B cell (primary cell): ENCODE measurements around the gene POLA2. TPM values are rescaled to one million over a fixed set of nuclear protein-coding genes. Genes with fewer than 3 reads are reported as not detected.
"Not testable (repeated sequence)": the region's sequence is repeated elsewhere in the genome, so short reads cannot be mapped to it uniquely, and the experiment has no call there.

Experiments
- ATAC-seq: fragments of 200-7000 bp; cut with Tn5 transposase; one replicate; pipeline ENCODE4 v1.10.0; 2021; ENCODE audit warnings: low read depth, mild to moderate bottlenecking, moderate number of reproducible peaks, moderate library complexity
- CTCF ChIA-PET: fragments of 350-600 bp; sonication (Branson Sonifier 250); formaldehyde crosslinking; loops from one replicate; lab custom pipeline; 2021; ENCODE audit warnings: antibody characterized with exemption, inconsistent platforms; lab: Charles Lee
- POLR2A ChIA-PET: fragments of 350-600 bp; sonication (Branson Sonifier 250); formaldehyde crosslinking; loops from one replicate; lab custom pipeline; 2021; ENCODE audit warnings: antibody characterized with exemption; lab: Charles Lee
- DNase-seq: peaks from one replicate; pipeline ENCODE4 v3.0.0; 2013
- H2AFZ ChIP-seq: 2 replicates; pipeline ENCODE4 v1.6.1; 2012; ENCODE audit warnings: mild to moderate bottlenecking, low read depth, low read length; ENCODE audit not compliant: insufficient read depth, poor library complexity, severe bottlenecking
- H3K27ac ChIP-seq, 2 donors: 1 replicate in 1 of 2; 2 replicates in 1 of 2; pipeline ENCODE4 v1.5.1; 2012 to 2013; ENCODE audit warnings: low read length in 2 of 2, mild to moderate bottlenecking in 2 of 2, moderate library complexity in 1 of 2
- H3K27me3 ChIP-seq, 4 experiments: fragments of 200-600 bp in 1 of 4; sonication (generic) in 1 of 4; replicated peaks in 1 of 4; 1 replicate in 2 of 4; 2 replicates in 2 of 4; pipeline versions ENCODE4 v1.6.1 to v1.7.0; 2013 to 2016; ENCODE audit warnings: low read length in 3 of 4, mild to moderate bottlenecking in 2 of 4, mixed read lengths in 1 of 4, moderate library complexity in 1 of 4; ENCODE audit not compliant: insufficient read depth in 4 of 4, control insufficient read depth in 3 of 4; ENCODE audit errors: control extremely low read depth in 1 of 4
- H3K36me3 ChIP-seq, 2 experiments: replicated peaks in 1 of 2; 1 replicate in 1 of 2; 2 replicates in 1 of 2; pipeline versions ENCODE4 v1.6.1 to v1.7.1; 2013; ENCODE audit warnings: low read length in 1 of 2; ENCODE audit not compliant: insufficient read depth in 2 of 2, control insufficient read depth in 1 of 2; ENCODE audit errors: control extremely low read depth in 1 of 2, extremely low read depth in 1 of 2
- H3K4me1 ChIP-seq, 2 donors: fragments of 200-600 bp in 1 of 2; sonication (generic) in 1 of 2; 1 replicate in 1 of 2; 2 replicates in 1 of 2; pipeline versions ENCODE4 v1.5.1 to v1.6.1; 2013 to 2017; ENCODE audit warnings: low read length in 2 of 2; ENCODE audit not compliant: control insufficient read depth in 2 of 2, insufficient read depth in 2 of 2
- H3K4me2 ChIP-seq: replicated peaks from 2 replicates; pipeline ENCODE3; 2012; ENCODE audit warnings: mild to moderate bottlenecking, low read depth, low read length; ENCODE audit not compliant: poor library complexity, severe bottlenecking
- H3K4me3 ChIP-seq, 5 experiments: fragments of 200-600 bp in 1 of 5; sonication (generic) in 1 of 5; 1 replicate in 3 of 5; 2 replicates in 2 of 5; pipeline versions ENCODE4 v1.5.1 to v1.7.0; 2011 to 2016; ENCODE audit warnings: low read length in 4 of 5, mild to moderate bottlenecking in 4 of 5, low read depth in 2 of 5, control low read depth in 1 of 5, moderate library complexity in 1 of 5; ENCODE audit not compliant: insufficient read depth in 1 of 5; ENCODE audit errors: control extremely low read depth in 1 of 5, extremely low read depth in 1 of 5
- H3K79me2 ChIP-seq: fragments of 200-600 bp; sonication (generic); one replicate; pipeline ENCODE4 v1.6.0; 2016; ENCODE audit warnings: low read length; ENCODE audit not compliant: control insufficient read depth, insufficient read depth
- H3K9ac ChIP-seq: fragments of 200-600 bp; sonication (generic); 2 replicates; pipeline ENCODE4 v1.6.1; 2017; ENCODE audit warnings: mild to moderate bottlenecking, low read length, moderate library complexity
- H3K9me3 ChIP-seq, 3 donors: one replicate each; pipeline versions ENCODE4 v1.6.1 to v1.7.1; 2013; ENCODE audit warnings: low read length in 2 of 3; ENCODE audit not compliant: control insufficient read depth in 2 of 3, insufficient read depth in 1 of 3; ENCODE audit errors: control extremely low read depth in 1 of 3
- H4K20me1 ChIP-seq: 2 replicates; pipeline ENCODE4 v1.6.0; 2012; ENCODE audit warnings: mild to moderate bottlenecking, low read length; ENCODE audit not compliant: insufficient read depth, control insufficient read depth, poor library complexity, severe bottlenecking
- H3K27ac Mint-ChIP-seq: one replicate; pipeline ENCODE4 v1.8.0; 2021; ENCODE audit warnings: mixed read lengths
- H3K27me3 Mint-ChIP-seq: one replicate; pipeline ENCODE4 v1.8.0; 2021; ENCODE audit warnings: mixed read lengths
- H3K4me1 Mint-ChIP-seq: one replicate; pipeline ENCODE4 v1.8.0; 2021; ENCODE audit warnings: mixed read lengths
- H3K4me3 Mint-ChIP-seq: one replicate; pipeline ENCODE4 v1.8.0; 2021; ENCODE audit warnings: mixed read lengths
- H3K9me3 Mint-ChIP-seq: one replicate; pipeline ENCODE4 v1.8.0; 2022; ENCODE audit warnings: mixed read lengths; ENCODE audit not compliant: insufficient read depth
- CTCF ChIP-seq: fragments of 200-600 bp; IDR thresholded peaks from one replicate; pipeline ENCODE4 v1.8.0; 2022; ENCODE audit warnings: antibody characterized with exemption, mild to moderate bottlenecking
- EZH2 ChIP-seq: IDR thresholded peaks from 2 replicates; pipeline ENCODE4 v1.6.1; 2012; ENCODE audit warnings: borderline replicate concordance, low read depth, mild to moderate bottlenecking, moderate library complexity, low read length; ENCODE audit not compliant: insufficient read depth, poor library complexity, severe bottlenecking
- WGBS: methylation state at CpG from one replicate; pipeline ENCODE4 v1.1.5; 2013; ENCODE audit warnings: missing lambda C conversion rate; ENCODE audit not compliant: insufficient coverage; 5-methylcytosine and 5-hydroxymethylcytosine counted together
- intact Hi-C: fragments of 100-400 bp; cut with micrococcal nuclease; formaldehyde crosslinking; loops from one replicate; pipeline ENCODE4 v1.10.0; 2022
- polyA plus RNA-seq: library from polyadenylated mRNA; depleted of rRNA; stranded (reverse); fragments of >200 nt; gene quantifications from 2 replicates; pipeline ENCODE4 v1.2.3, GENCODE V29; 2012
- total RNA-seq, 2 donors: library from RNA; stranded (reverse); fragments of 120-200 nt in 1 of 2; gene quantifications; 1 replicate in 1 of 2; 2 replicates in 1 of 2; pipeline versions ENCODE4 v1.2.3 to v1.2.4, GENCODE V29; 2013 to 2022

The POLA2 gene
- total and polyA plus RNA-seq, 2 donors (not counting 1 experiment from before 2014, with no cell fraction given) = 13.0 to 28.7 TPM

GRCh38 chr11:65262381-65262680 lies 569 bp downstream of the POLA2 start:
- Histone ChIP-seq H3K9me3 (no peaks in the 10 kb centered on the region), H3K36me3 (peaks cover 0 to 8% of the 10 kb centered on the region in 2 experiments), H3K27me3 (no peaks in the 10 kb centered on the region), H2AFZ (peak overlapping the region; percentile 96), H3K4me1 (peaks cover 11 to 18% of the 10 kb centered on the region in 2 donors), H3K9ac (peak overlapping the region; percentile 89), H3K4me2 (peak overlapping the region; percentile 81), H3K27ac (peak overlapping the region; percentile 86 to 91), H3K79me2 (peaks cover 35% of the 10 kb centered on the region), H4K20me1 (no peaks in the 10 kb centered on the region), H3K4me3 (peak overlapping the region; percentile 73 to 97 (median 94))
- H3K9me3 Mint-ChIP-seq = no peaks in the 10 kb centered on the region
- H3K4me1 Mint-ChIP-seq = peaks cover 24% of the 10 kb centered on the region
- peak overlapping the region; percentile 94 for H3K4me3 Mint-ChIP-seq
- WGBS = 6% methylated on average over 8 of the region's 16 CpGs
- H3K27me3 Mint-ChIP-seq = no peaks in the 10 kb centered on the region
- POLR2A ChIA-PET = interaction anchor here (0.6 to 1.6 kb wide), 6 partner anchors 54 to 939 kb away, joined by 3 to 10 read pairs (median 3); partner anchors contain the start of genes FAU, MRPL49 and ZNHIT2
- intact Hi-C loops = loop anchor here (5.0 kb wide), 3 partner anchors 55 to 150 kb away; partner anchors contain the start of genes DPF2 and TM7SF2
- DNase-seq = no peak
- TF ChIP-seq CTCF (no peak), EZH2 (no peak)
- CTCF ChIA-PET = interaction anchor here (0.6 to 5.4 kb wide), 11 partner anchors 11 to 560 kb away, joined by 3 to 34 read pairs (median 4); partner anchors contain the start of genes ARL2 and DPF2
- H3K27ac Mint-ChIP-seq = peak overlapping the region; percentile 83
- ATAC-seq = no peak

GRCh38 chr11:65262776-65263175 lies 1.0 kb downstream of the POLA2 start:
- peak; percentile 19 for DNase-seq
- Histone ChIP-seq H3K4me3 (peak overlapping the region; percentile 73 to 97 (median 94)), H4K20me1 (no peaks in the 10 kb centered on the region), H3K27ac (no peak overlapping the region), H3K4me2 (peak overlapping the region; percentile 81), H3K36me3 (peaks cover 0 to 11% of the 10 kb centered on the region in 2 experiments), H3K9me3 (no peaks in the 10 kb centered on the region), H3K4me1 (peaks cover 11 to 18% of the 10 kb centered on the region in 2 donors), H2AFZ (peak overlapping the region; percentile 96), H3K9ac (peak overlapping the region; percentile 89), H3K79me2 (peaks cover 40% of the 10 kb centered on the region), H3K27me3 (no peaks in the 10 kb centered on the region)
- Mint-ChIP-seq H3K27ac (peak overlapping the region; percentile 83), H3K9me3 (no peaks in the 10 kb centered on the region), H3K27me3 (no peaks in the 10 kb centered on the region), H3K4me1 (peaks cover 24% of the 10 kb centered on the region), H3K4me3 (peak overlapping the region; percentile 94)
- ChIA-PET CTCF (interaction anchor here (0.6 to 5.4 kb wide), 8 partner anchors 11 to 560 kb away, joined by 3 to 34 read pairs (median 4); no protein-coding TSS in a partner anchor), POLR2A (interaction anchor here (0.7 to 1.6 kb wide), 3 partner anchors 54 to 141 kb away, joined by 3 to 10 read pairs (median 4); partner anchors contain the start of genes FAU and MRPL49)
- TF ChIP-seq EZH2 (no peak), CTCF (no peak)
- ATAC-seq = no peak
- intact Hi-C loops = loop anchor here (5.0 kb wide), 3 partner anchors 55 to 150 kb away; partner anchors contain the start of genes DPF2 and TM7SF2
- WGBS = 33% methylated on average over 1 of the region's 6 CpGs

- not testable (repeated sequence) for H3K9me3 ChIP-seq, H3K27ac ChIP-seq, H4K20me1 ChIP-seq, H3K27me3 Mint-ChIP-seq, H3K9me3 Mint-ChIP-seq, H2AFZ ChIP-seq, ATAC-seq, H3K9ac ChIP-seq, H3K27me3 ChIP-seq, H3K4me2 ChIP-seq, DNase-seq, H3K4me3 ChIP-seq
- peaks cover 24% of the 10 kb centered on the region for H3K4me1 Mint-ChIP-seq
- intact Hi-C loops = loop anchor here (5.0 kb wide), 3 partner anchors 53 to 152 kb away; partner anchors contain the start of genes DPF2 and TM7SF2
- WGBS = 94% methylated on average over 10 of the region's 11 CpGs
- peak overlapping the region; percentile 67 for H3K4me3 Mint-ChIP-seq
- CTCF ChIA-PET = interaction anchor here (0.7 to 5.4 kb wide), 8 partner anchors 9 to 255 kb away, joined by 4 to 34 read pairs (median 23); no protein-coding TSS in a partner anchor
- peak overlapping the region; percentile 17 for H3K27ac Mint-ChIP-seq
- Histone ChIP-seq H3K79me2 (peaks cover 41% of the 10 kb centered on the region), H3K4me1 (peaks cover 11 to 18% of the 10 kb centered on the region in 2 donors), H3K36me3 (peaks cover 2 to 22% of the 10 kb centered on the region in 2 experiments)
- POLR2A ChIA-PET = interaction anchor here (0.6 kb wide), 3 partner anchors 23 to 310 kb away, joined by 3 to 8 read pairs (median 6); no protein-coding TSS in a partner anchor
These were observed 3.0 kb downstream of the POLA2 start for GRCh38 chr11:65264747-65265146.
